BE2C (cell line): ENCODE data around the gene THG1L. TPM values are rescaled to one million over a fixed set of nuclear protein-coding genes. Genes with fewer than 3 reads are reported as not detected.
"Not testable (repeated sequence)": the region's sequence is repeated elsewhere in the genome, so short reads cannot be mapped to it uniquely, and the experiment has no call there.

ENCODE experiments used
- DNase-seq: peaks from one replicate; pipeline ENCODE4 v3.0.0-alpha.2; 2020
- H3K27me3 ChIP-seq: fragments of 250-450 bp; sonication (Bioruptor Pico); 2 replicates; pipeline ENCODE4 v1.5.1; 2020; ENCODE audit warnings: mild to moderate bottlenecking
- H3K36me3 ChIP-seq: fragments of 250-450 bp; sonication (Bioruptor Pico); 2 replicates; pipeline ENCODE4 v1.5.1; 2020; ENCODE audit warnings: mild to moderate bottlenecking
- H3K4me1 ChIP-seq: fragments of 250-450 bp; sonication (Bioruptor Pico); 2 replicates; pipeline ENCODE4 v1.5.1; 2020
- H3K4me3 ChIP-seq: 2 replicates; pipeline ENCODE4 v1.5.1; 2011; ENCODE audit warnings: low read depth, low read length
- H3K9me3 ChIP-seq: fragments of 250-450 bp; sonication (Bioruptor Pico); 2 replicates; pipeline ENCODE4 v1.5.1; 2020
- polyA plus RNA-seq: library from polyadenylated mRNA; unstranded; fragments of >200 nt; gene quantifications from one replicate; pipeline ENCODE4 v1.2.1, GENCODE V29; 2012; ENCODE audit warnings: low read depth, missing spikeins; ENCODE audit not compliant: insufficient read length, insufficient read depth
- TF ChIP-seq, protein P1 (sequence below): IDR thresholded peaks from 2 replicates; pipeline ENCODE4 v1.5.1; 2012; ENCODE audit warnings: mild to moderate bottlenecking, low read depth, low read length

The THG1L gene
- 27.4 TPM for polyA plus RNA-seq

DNA sequence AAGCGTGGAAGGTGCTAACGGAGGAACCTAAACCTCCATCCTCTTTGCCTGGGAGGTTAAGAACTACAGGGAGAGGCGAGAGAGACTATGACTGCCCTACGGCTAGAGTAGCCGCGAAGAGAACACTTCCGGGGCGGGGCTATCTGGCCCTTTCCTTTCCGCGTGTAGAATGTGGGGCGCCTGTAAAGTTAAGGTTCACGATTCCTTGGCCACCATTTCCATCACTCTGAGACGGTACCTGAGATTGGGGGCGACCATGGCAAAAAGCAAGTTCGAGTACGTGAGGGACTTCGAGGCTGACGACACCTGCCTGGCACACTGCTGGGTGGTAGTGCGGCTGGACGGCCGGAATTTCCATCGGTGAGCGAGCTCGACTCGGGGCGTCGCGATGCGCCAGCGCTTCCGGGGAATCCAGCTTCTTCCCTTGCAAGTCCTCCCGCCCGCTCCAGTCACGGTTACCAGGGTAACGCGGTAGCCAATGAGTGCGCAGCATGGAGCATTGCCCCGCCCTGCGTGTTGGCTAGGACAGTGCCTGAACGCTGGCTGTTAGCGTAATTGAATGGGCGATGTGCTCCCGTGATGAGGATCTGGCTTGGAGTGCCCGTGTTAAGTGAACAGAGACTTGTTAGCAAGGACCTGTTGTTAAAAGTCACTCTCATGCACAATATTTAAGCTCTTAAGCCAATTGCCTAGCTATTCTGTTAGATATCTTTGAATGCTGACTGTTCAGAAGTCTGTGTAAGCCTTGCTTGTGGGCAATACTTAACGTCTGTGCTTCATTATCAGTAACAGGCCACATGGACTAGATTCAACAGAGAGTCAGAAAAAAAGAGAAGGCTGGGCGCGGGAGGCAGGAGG is at the start of gene THG1L:
TSS of gene THG1L (plus strand) at position 149 of the 858 bp plus-strand sequence. CDS start at position 170, 21 bp downstream.
- Histone ChIP-seq H3K4me3 (peak within 1 kb of the TSS; percentile 74), H3K27me3 (no peaks in the 10 kb centered on the region), H3K36me3 (peaks cover 18% of the 10 kb centered on the region), H3K4me1 (peaks cover 3% of the 10 kb centered on the region; the same call in 1 of the 2 replicates), H3K9me3 (no peaks in the 10 kb centered on the region)
- peak; percentile 99 for DNase-seq
- TF ChIP-seq, protein P1, sequence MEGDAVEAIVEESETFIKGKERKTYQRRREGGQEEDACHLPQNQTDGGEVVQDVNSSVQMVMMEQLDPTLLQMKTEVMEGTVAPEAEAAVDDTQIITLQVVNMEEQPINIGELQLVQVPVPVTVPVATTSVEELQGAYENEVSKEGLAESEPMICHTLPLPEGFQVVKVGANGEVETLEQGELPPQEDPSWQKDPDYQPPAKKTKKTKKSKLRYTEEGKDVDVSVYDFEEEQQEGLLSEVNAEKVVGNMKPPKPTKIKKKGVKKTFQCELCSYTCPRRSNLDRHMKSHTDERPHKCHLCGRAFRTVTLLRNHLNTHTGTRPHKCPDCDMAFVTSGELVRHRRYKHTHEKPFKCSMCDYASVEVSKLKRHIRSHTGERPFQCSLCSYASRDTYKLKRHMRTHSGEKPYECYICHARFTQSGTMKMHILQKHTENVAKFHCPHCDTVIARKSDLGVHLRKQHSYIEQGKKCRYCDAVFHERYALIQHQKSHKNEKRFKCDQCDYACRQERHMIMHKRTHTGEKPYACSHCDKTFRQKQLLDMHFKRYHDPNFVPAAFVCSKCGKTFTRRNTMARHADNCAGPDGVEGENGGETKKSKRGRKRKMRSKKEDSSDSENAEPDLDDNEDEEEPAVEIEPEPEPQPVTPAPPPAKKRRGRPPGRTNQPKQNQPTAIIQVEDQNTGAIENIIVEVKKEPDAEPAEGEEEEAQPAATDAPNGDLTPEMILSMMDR: no peak

DNA sequence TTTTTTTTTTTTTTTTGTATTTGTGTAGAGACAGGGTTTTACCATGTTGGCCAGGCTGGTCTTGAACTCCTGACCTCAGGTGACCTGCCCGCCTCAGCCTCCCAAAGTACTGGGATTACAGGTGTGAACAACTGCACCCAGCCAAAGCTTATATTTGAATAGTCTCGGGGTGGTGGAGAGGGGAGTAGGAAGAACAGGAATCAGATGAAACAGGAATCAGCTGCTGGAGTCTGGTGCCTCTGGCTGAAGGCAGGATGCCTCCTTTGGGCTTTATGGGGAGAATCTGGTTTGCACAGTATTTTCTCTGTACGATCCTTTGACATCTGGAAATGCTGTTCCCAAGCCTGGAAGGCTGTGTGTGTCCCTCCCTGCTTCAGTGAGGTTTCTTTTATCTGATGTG is 49.0 kb upstream of the THG1L start:
- H3K36me3 ChIP-seq: no peaks in the 10 kb centered on the region
- no peaks in the 10 kb centered on the region for H3K9me3 ChIP-seq
- H3K27me3 ChIP-seq: no peaks in the 10 kb centered on the region
- H3K4me1 ChIP-seq: no peaks in the 10 kb centered on the region
- TF ChIP-seq, protein P1: no peak
- H3K4me3 ChIP-seq: no peak overlapping the region
- DNase-seq: no peak

DNA sequence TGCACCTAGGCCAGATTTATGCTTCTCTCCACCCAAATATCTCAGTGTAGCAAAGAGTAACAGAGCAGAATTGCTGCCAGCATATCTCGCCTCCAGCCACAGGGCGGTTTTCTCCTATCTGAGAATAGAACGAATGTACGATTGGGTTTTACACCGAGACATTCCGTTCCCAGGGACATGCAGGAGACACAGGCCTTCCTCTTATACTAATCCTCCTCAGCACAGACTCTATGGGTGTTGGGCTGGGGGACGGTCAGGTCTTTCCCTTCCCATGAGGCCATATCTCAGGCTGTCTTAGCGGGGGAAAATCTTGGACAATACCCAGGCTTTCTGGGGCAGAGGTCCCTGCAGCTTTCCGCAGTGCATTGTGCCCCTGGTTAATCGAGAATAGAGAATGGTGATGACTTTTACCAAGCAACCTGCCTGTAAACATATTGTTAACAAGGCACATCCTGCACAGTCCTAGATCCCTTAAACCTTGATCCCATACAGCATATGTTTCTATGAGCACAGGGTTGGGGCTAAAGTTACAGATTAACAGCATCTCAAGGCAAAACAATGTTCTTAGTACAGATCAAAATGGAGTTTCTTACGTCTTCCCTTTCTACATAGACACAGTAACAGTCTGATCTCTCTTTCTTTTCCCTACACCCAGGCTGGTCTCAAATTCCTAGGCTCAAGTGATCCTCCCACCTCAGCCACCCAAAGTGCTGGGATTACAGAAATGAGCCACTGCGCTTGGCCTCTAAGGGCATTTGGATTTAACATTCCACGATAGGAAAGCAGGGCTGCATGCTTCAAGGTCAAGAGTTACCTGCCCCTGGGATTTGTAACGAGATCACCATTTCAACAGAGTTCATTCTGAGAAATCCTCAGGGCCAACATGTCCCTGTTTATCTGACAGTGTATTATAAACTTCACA is 44.7 kb upstream of the THG1L start:
- not testable (repeated sequence) for H3K4me1 ChIP-seq, H3K9me3 ChIP-seq, H3K27me3 ChIP-seq, H3K36me3 ChIP-seq, H3K4me3 ChIP-seq, DNase-seq

DNA sequence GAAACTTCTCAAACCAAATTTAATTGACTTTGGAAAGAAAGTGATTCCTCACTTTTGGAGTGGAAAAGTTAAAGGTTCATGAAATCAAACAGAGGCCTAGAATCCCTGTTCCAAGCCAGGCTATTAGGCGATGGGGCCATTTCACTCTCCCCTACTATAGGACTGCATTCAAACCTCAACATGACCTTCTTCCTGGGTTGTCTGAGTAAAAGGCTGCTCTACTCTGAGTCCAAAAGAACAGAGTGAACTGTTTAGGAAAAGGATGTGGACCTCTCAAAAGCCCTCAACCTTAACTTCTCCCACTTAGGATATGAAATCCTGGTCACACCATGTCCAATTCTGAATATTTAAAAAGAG is 44.0 kb upstream of the THG1L start:
- Histone ChIP-seq H3K4me3 (no peak overlapping the region), H3K36me3 (no peaks in the 10 kb centered on the region), H3K4me1 (no peaks in the 10 kb centered on the region), H3K9me3 (no peaks in the 10 kb centered on the region), H3K27me3 (no peaks in the 10 kb centered on the region)
- no peak for DNase-seq
- TF ChIP-seq, protein P1: no peak

DNA sequence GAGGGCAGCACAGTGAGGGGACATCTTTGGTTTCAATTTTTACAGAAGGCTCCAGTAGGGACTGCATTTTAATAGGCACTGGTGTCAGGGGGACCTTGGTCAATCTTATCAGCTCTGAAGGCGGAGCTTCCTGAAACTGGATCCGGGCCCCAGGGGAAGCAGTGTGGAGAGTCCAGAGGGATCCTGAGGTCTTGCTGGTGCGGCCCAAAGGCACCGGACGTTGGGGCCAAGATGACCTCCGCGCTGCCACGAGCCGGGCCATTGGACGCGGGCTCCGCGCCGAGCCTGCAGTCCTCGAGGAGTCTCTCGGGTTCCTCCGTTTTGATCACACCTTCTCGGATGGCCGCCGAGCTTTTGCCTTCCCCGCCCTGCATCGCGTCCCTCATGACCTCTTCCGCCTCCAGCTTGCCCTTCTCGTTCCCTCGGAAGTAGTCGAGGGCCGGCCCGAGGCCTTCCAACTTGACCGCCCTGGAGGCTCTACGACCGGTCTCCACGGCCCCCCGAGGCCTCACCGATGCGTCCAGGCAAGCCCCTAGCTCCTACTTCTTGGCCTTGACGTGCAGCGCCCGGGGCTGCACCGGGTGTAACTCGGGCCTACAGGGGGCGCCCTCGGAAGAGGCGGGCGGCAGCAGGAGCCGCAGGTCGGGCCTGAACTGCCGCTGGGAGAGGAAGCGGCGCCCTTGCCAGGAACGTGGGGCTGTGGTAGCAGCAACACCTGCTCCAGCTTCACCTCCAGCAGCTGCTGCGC is 41.1 kb upstream of the THG1L start:
- Histone ChIP-seq H3K9me3 (no peaks in the 10 kb centered on the region), H3K36me3 (no peaks in the 10 kb centered on the region), H3K4me3 (no peak overlapping the region), H3K4me1 (no peaks in the 10 kb centered on the region), H3K27me3 (no peaks in the 10 kb centered on the region)
- TF ChIP-seq, protein P1: no peak
- no peak for DNase-seq
